ENCODE data around the gene CNNM3.

DNA sequence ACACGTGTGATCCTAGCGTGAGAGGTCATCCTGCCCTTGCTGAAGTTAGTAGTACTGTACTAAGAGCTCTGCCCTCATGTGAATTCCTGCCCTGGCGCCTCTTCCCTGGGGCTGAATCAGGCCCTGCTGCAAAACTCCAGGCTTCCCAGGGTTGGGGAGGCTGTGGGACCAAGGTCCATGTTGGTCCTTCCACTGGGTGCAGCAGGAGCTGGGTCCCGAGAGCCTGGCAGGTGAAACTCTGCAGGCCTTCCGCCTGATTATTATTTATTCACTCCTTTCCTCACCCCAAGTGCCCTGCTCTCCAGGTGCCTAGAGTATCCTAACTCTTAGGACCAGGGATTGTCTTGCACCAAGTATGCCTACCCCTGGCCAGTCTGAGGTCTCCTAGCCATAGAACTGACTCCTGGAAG, 5.3 kb upstream of the CNNM3 start:
- no peak for TF ChIP-seq POLR2A (IDR thresholded peaks at IDR 0.05)
- TF ChIP-seq, protein P1, sequence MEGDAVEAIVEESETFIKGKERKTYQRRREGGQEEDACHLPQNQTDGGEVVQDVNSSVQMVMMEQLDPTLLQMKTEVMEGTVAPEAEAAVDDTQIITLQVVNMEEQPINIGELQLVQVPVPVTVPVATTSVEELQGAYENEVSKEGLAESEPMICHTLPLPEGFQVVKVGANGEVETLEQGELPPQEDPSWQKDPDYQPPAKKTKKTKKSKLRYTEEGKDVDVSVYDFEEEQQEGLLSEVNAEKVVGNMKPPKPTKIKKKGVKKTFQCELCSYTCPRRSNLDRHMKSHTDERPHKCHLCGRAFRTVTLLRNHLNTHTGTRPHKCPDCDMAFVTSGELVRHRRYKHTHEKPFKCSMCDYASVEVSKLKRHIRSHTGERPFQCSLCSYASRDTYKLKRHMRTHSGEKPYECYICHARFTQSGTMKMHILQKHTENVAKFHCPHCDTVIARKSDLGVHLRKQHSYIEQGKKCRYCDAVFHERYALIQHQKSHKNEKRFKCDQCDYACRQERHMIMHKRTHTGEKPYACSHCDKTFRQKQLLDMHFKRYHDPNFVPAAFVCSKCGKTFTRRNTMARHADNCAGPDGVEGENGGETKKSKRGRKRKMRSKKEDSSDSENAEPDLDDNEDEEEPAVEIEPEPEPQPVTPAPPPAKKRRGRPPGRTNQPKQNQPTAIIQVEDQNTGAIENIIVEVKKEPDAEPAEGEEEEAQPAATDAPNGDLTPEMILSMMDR (IDR thresholded peaks at IDR 0.05) = no peak

Measured in lower leg skin (tissue), 3 donors.